Loucy (cell line): Measurements from ENCODE around the gene EN2.

Source experiments
- H2AFZ ChIP-seq: fragments of 200-600 bp; sonication (generic); 2 replicates; pipeline ENCODE4 v1.6.0; 2016; ENCODE audit warnings: antibody characterized with exemption, mild to moderate bottlenecking, low read length, moderate library complexity
- H3F3A ChIP-seq: fragments of 200-600 bp; 2 replicates; pipeline ENCODE4 v1.6.0; 2016; ENCODE audit warnings: antibody characterized with exemption, low read depth, mild to moderate bottlenecking
- H3K27me3 ChIP-seq: fragments of 200-600 bp; sonication (generic); 2 replicates; pipeline ENCODE4 v1.6.1; 2014; ENCODE audit warnings: low read length, mild to moderate bottlenecking; ENCODE audit not compliant: insufficient read depth, poor library complexity, severe bottlenecking
- H3K36me3 ChIP-seq: fragments of 200-600 bp; sonication (generic); 2 replicates; pipeline ENCODE4 v1.6.1; 2016; ENCODE audit warnings: low read length; ENCODE audit not compliant: insufficient read depth
- H3K4me1 ChIP-seq: fragments of 200-600 bp; sonication (generic); 2 replicates; pipeline ENCODE4 v1.5.1; 2014; ENCODE audit warnings: low read length, mild to moderate bottlenecking; ENCODE audit not compliant: insufficient read depth, poor library complexity, severe bottlenecking
- H3K4me2 ChIP-seq: fragments of 200-600 bp; sonication (generic); 2 replicates; pipeline ENCODE4 v1.6.0; 2014; ENCODE audit warnings: antibody characterized with exemption, low read length, low read depth, mild to moderate bottlenecking; ENCODE audit not compliant: poor library complexity, severe bottlenecking
- H3K4me3 ChIP-seq: fragments of 200-600 bp; sonication (generic); 2 replicates; pipeline ENCODE4 v1.5.1; 2014; ENCODE audit warnings: low read length, mild to moderate bottlenecking, mixed read lengths; ENCODE audit not compliant: poor library complexity, severe bottlenecking
- H3K79me2 ChIP-seq: fragments of 200-600 bp; sonication (generic); 2 replicates; pipeline ENCODE4 v1.6.1; 2014; ENCODE audit warnings: low read length; ENCODE audit not compliant: insufficient read depth
- H3K9ac ChIP-seq: fragments of 200-600 bp; sonication (generic); 2 replicates; pipeline ENCODE4 v1.6.0; 2014; ENCODE audit warnings: mild to moderate bottlenecking, low read depth, low read length, moderate library complexity; ENCODE audit not compliant: poor library complexity, severe bottlenecking
- H3K9me2 ChIP-seq: fragments of 200-600 bp; sonication (generic); replicated peaks from 2 replicates; pipeline ENCODE4 v1.6.1; 2016; ENCODE audit warnings: low read depth, low read length, mixed read lengths
- H3K9me3 ChIP-seq: fragments of 200-600 bp; sonication (generic); 2 replicates; pipeline ENCODE4 v1.6.1; 2014; ENCODE audit warnings: mild to moderate bottlenecking, antibody characterized with exemption, low read length, low read depth; ENCODE audit not compliant: insufficient read depth
- H4K20me1 ChIP-seq: fragments of 200-600 bp; sonication (generic); 2 replicates; pipeline ENCODE4 v1.6.0; 2014; ENCODE audit warnings: antibody characterized with exemption, low read length, mild to moderate bottlenecking; ENCODE audit not compliant: insufficient read depth, poor library complexity, severe bottlenecking
- CTCF ChIP-seq: fragments of 200-600 bp; sonication (generic); conservative IDR thresholded peaks from 2 replicates; pipeline ENCODE4 v1.5.1; 2014; ENCODE audit warnings: mild to moderate bottlenecking, antibody characterized with exemption, low read length
- EZH2phosphoT487 ChIP-seq: fragments of 200-600 bp; IDR thresholded peaks from 2 replicates; pipeline ENCODE4 v1.6.1; 2018; ENCODE audit warnings: antibody characterized with exemption, mild to moderate bottlenecking, moderate library complexity, borderline replicate concordance

Gene EN2

GRCh38 chr7:155466142-155466813 is 8.3 kb downstream of the EN2 start:
- Histone ChIP-seq H3F3A (no peaks in the 10 kb centered on the region), H2AFZ (no peak overlapping the region), H3K9ac (no peak overlapping the region), H3K27me3 (no peaks in the 10 kb centered on the region), H3K4me1 (no peaks in the 10 kb centered on the region), H3K4me3 (no peak overlapping the region), H3K36me3 (no peaks in the 10 kb centered on the region), H3K9me2 (no peaks in the 10 kb centered on the region), H3K4me2 (no peak overlapping the region), H3K9me3 (no peaks in the 10 kb centered on the region), H3K79me2 (no peaks in the 10 kb centered on the region), H4K20me1 (no peaks in the 10 kb centered on the region)
- no peak for TF ChIP-seq EZH2phosphoT487
- no peak for TF ChIP-seq CTCF

- H3K36me3 ChIP-seq, result no peaks in the 10 kb centered on the region
- H3K4me3 ChIP-seq, result no peak overlapping the region
- TF ChIP-seq EZH2phosphoT487, result no peak
- no peak for TF ChIP-seq CTCF
- no peaks in the 10 kb centered on the region for H3K4me1 ChIP-seq
- H2AFZ ChIP-seq, result no peak overlapping the region
- H4K20me1 ChIP-seq, result no peaks in the 10 kb centered on the region
- no peaks in the 10 kb centered on the region for H3K9me2 ChIP-seq
- H3K9me3 ChIP-seq, result no peaks in the 10 kb centered on the region
- H3F3A ChIP-seq, result no peaks in the 10 kb centered on the region
- H3K79me2 ChIP-seq, result no peaks in the 10 kb centered on the region
- no peaks in the 10 kb centered on the region for H3K27me3 ChIP-seq
- no peak overlapping the region for H3K9ac ChIP-seq
- no peak overlapping the region for H3K4me2 ChIP-seq
Observed at GRCh38 chr7:155466814-155467733, 9.1 kb downstream of the EN2 start.

GRCh38 chr7:155467846-155468784 is 10.2 kb downstream of the EN2 start:
- no peak overlapping the region for H3K4me3 ChIP-seq

More at GRCh38 chr7:155467846-155468784, 10.2 kb downstream of the EN2 start:
- Histone ChIP-seq H3K9ac (no peak overlapping the region), H3K4me2 (no peak overlapping the region), H3K36me3 (no peaks in the 10 kb centered on the region), H3K27me3 (no peaks in the 10 kb centered on the region), H3K9me2 (no peaks in the 10 kb centered on the region), H4K20me1 (no peaks in the 10 kb centered on the region), H3K79me2 (no peaks in the 10 kb centered on the region), H3K9me3 (no peaks in the 10 kb centered on the region), H2AFZ (no peak overlapping the region), H3F3A (no peaks in the 10 kb centered on the region), H3K4me1 (no peaks in the 10 kb centered on the region)
- TF ChIP-seq EZH2phosphoT487 (no peak), CTCF (no peak)
